Measurements from ENCODE around the gene ANAPC15. TPM values are rescaled to one million over a fixed set of nuclear protein-coding genes. Genes with fewer than 3 reads are reported as not detected.

ANAPC15 gene
- total and polyA plus RNA-seq, 9 of the 15 experiments (the other 6 are each of a cell fraction or from before 2014, with no cell fraction given): 53.0 to 254 (median 75.7) TPM

GRCh38 chr11:72112143-72112977 is at the start of gene ANAPC15 (continued):
- no peak for TF ChIP-seq CHD7 (IDR thresholded peaks at IDR 0.05; ENCODE audit: low read depth, low read length)
- no peak for TF ChIP-seq ZNF140 (CRISPR knock-in tag; IDR thresholded peaks at IDR 0.05)
- no peak for TF ChIP-seq PTBP1 (IDR thresholded peaks at IDR 0.05; ENCODE audit: low read depth, low read length)
- no peak for TF ChIP-seq TSC22D4 (tag; IDR thresholded peaks at IDR 0.05)
- TF ChIP-seq ZNF431 (CRISPR knock-in tag; IDR thresholded peaks at IDR 0.05): no peak
- no peak for TF ChIP-seq STAG1 (CRISPR knock-in tag; IDR thresholded peaks at IDR 0.05; ENCODE audit: borderline replicate concordance)
- TF ChIP-seq HNRNPL (IDR thresholded peaks at IDR 0.05; ENCODE audit: low read depth, low read length): no peak
- TF ChIP-seq NELFE (IDR thresholded peaks at IDR 0.05; ENCODE audit: insufficient read depth, insufficient read length): no peak
- no peak for TF ChIP-seq HMGN3 (IDR thresholded peaks at IDR 0.05; ENCODE audit: borderline replicate concordance, extremely low read depth, insufficient read length, low read depth, low read length)
- no peak for TF ChIP-seq HNRNPK (IDR thresholded peaks at IDR 0.05; ENCODE audit: low read depth, low read length, poor library complexity, severe bottlenecking)
- no peak for TF ChIP-seq PCBP2 (IDR thresholded peaks at IDR 0.05; ENCODE audit: low read depth, low read length, poor library complexity, severe bottlenecking)
- no peak for TF ChIP-seq KAT7 (CRISPR knock-in tag; IDR thresholded peaks at IDR 0.05; ENCODE audit: borderline replicate concordance)
- TF ChIP-seq, protein P1, sequence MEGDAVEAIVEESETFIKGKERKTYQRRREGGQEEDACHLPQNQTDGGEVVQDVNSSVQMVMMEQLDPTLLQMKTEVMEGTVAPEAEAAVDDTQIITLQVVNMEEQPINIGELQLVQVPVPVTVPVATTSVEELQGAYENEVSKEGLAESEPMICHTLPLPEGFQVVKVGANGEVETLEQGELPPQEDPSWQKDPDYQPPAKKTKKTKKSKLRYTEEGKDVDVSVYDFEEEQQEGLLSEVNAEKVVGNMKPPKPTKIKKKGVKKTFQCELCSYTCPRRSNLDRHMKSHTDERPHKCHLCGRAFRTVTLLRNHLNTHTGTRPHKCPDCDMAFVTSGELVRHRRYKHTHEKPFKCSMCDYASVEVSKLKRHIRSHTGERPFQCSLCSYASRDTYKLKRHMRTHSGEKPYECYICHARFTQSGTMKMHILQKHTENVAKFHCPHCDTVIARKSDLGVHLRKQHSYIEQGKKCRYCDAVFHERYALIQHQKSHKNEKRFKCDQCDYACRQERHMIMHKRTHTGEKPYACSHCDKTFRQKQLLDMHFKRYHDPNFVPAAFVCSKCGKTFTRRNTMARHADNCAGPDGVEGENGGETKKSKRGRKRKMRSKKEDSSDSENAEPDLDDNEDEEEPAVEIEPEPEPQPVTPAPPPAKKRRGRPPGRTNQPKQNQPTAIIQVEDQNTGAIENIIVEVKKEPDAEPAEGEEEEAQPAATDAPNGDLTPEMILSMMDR (IDR thresholded peaks at IDR 0.05 in 2 of 3, conservative IDR thresholded peaks at IDR 0.05 in 1 of 3; ENCODE audit: insufficient read depth in 2 of 3, low read depth in 1 of 3, low read length in 3 of 3): no peak
- no peak for TF ChIP-seq ZFPM2 (CRISPR knock-in tag; IDR thresholded peaks at IDR 0.05)
